ENCODE measurements around the gene ADGRG2.
"Not testable (repeated sequence)": the region's sequence is repeated elsewhere in the genome, so short reads cannot be mapped to it uniquely, and the experiment has no call there.

Gene ADGRG2

DNA sequence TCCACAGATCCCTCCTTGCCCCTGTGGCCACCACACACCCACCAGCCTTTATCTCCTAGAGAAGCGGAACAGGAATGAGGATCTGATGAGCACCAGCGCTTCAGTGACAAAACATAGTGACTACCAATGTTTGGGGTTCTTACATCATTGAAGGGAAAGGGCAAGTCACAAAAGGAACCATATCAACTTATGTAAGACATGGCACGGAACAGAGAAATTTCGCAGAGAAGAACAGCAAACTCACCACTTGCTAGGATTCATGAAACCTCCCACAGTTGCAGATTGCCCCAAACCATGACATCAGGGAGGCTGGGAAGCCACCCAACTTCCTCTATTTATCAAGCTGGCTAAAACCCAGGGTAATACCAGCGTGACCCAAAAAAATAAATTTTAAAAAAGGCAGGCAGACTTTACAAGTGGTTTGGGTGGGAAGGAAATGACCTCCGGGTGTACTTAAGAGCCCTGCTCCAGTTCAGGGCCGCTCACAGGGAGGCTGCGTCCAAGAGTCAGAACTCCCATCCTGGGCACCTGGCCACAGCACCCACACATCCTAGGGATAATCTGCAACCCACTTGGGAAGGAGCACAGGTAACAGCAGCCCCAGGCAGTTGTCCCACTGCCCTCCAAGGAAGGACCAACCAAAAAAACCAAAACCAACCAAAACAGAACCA is 36.0 kb downstream of the ADGRG2 start:
- DNase-seq (ENCODE audit: low read depth in 2 of 2) = no peak

DNA sequence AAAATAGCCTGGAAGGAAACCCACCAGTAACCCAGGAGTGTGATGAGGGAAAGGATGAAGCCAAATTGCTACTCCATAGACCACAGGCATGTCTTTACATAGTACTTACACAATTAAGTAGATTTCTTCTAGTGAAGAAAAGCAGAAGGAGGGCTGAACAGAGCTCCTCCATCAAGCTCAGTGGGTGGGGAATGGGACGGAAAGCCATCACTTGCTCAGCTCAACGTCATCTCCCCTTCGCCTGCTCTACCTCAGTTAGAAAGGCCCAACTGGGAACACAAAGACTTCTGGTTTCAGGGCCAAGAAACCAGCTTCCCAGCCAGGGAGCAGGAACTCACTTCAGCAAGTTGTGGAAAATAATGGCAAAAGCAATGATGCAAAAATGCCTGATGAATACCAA is 36.6 kb downstream of the ADGRG2 start:
- no peak for DNase-seq (ENCODE audit: low read depth in 2 of 2)

DNA sequence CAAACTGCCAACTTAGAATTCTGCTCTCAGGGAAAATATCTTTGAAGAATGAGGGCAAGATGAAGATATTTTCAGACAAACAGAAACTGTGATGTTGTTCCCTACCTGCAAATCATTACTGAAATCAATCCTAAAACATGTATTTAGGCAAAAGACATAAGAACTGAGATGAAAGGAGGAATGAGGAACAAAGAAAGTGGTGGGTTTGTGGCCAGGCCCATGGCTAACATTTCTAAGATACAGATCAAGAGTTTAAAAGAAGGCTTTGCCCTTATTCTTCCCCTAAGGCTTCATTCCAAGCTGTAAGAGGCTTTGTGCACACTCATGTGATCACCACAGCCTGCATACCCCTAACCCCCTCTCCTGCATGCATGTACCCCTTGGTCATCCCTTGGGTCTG is 46.5 kb downstream of the ADGRG2 start:
- DNase-seq (ENCODE audit: low read depth in 2 of 2) = no peak

DNA sequence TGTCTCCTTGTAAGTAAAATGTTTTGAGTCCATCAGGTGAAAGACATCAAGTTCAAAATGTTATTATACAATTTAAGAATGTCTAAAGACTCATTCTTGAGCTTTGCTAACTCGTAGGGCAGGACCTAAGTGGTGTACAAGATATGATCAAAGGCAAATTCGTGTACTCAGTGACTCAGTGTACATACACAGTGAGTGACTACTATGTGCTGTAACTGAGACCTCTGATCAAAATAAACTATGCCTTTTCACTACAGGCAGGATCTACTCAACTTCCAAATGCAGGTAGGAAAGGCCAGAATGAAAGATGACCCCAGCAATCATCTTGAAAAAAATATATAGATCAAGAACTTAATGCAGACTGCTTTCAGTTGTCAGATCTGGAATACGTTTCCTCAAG is 49.9 kb downstream of the ADGRG2 start:
- no peak for DNase-seq (ENCODE audit: low read depth in 2 of 2)

DNA sequence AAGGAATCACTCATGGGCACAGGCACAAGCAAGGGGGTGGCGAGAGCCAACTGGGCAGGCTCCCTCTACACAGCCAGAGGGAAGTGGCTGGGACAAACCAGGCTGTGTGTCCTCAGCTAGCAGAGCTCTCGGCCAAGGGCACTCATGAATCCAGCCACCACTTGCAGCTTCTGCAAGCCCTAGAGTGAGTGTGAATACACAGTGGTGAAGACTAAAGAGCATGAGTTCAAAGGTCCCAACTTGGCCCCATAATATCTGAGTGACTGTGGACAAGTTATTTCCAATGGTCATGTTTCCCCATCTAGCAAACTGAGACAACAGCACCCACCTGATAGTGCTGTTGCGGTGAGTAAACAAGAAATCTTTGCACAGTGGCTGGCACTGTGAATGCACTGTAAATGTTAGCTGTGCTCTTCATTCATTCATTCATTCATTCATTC is 51.7 kb downstream of the ADGRG2 start:
- DNase-seq (ENCODE audit: low read depth in 2 of 2) = no peak

DNA sequence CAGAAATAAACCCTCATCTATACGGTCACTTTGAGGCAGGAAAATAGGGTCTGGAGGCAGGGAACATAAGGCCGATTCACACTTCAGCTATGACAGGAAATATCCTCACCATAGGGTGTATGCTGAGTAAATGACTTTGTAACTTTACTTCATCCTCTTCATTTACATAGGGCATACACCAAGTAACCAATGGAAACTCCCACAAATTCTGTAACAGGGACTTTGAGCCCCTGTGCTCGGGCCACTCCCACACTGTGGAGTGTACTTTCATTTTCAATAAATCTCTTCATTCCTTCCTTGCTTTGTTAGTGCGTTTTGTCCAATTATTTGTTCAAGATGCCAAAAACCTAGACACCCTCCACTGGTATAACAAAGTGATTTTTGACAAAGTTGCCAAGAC is 55.3 kb downstream of the ADGRG2 start:
- not testable (repeated sequence) for DNase-seq (ENCODE audit: low read depth in 2 of 2)

DNA sequence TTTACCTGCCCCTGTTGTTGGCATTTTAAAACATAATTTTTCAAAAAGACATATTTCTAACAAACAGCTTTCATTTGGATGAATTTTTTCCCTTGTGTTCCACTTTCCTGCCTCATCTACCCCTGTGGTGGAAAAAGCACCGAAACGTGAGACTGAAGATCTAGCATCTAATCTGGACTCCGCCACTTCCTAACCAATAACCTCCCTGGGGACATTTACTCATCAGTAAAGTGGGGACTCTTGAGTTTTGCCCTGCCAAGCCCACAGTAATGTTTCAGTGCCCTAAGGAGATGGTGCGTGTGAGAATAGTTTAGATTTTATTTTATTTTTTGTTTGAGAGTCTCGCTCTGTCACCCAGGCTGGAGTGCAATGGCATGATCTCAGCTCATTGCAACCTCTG is 56.7 kb downstream of the ADGRG2 start:
- no peak for DNase-seq (ENCODE audit: low read depth in 2 of 2)

DNA sequence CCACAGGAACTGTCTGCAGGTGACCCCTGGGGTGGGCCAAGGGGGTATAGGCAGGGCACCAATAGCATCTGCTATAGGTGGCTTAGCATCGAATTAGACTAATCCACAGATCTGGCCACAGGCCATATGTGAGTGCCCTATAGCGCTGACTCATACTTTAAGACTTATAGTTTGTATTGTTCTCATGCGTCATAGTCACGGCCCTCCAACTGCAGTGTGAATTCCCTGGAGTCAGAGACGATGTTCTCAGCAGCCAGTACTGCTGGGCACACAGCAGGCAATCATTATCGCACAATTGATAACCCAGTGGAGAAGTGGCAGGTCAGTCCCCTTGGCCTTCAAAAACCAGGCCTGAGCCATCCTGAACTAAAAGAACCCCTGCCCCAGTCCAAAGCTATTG is 58.1 kb downstream of the ADGRG2 start:
- DNase-seq (ENCODE audit: low read depth in 2 of 2) = no peak

DNA sequence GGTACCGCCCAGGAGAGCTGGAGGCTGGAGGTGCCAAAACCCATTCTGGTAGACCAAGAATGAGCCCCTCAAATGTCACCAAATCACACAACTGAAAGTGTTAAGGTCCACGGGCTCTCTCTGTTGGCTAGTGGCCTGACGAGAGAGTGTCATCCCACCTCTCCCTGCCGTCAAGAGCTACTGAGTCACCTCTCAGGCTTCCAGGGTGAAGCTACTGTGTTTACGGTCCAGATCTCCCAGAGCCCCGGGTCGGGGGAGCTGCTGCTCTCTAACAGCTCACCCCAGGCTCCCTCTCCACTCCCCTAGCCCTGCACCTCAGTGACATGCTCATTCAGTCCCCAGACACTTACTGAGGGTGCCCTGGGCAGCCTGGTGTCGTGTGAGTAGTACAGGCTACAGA is 59.2 kb downstream of the ADGRG2 start:
- DNase-seq (ENCODE audit: low read depth in 2 of 2) = no peak

DNA sequence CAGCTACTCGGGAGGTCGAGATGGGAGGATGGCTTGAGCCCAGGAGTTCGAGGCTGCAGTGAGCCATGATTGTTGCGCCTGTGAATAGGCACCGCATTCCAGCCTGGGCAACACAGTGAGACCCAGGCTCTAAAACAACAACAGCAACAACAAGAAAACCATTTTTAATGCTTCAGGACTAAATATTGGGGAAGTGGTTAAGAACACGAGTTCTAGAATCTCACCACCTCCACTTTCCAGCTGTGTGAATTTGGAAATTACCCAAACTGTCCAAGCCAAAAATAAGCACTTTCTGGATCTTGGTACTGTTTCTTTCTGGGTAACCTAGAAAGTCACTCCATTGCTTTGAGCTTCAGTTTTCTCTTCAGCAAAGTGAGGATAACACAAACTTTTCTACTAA is 63.2 kb downstream of the ADGRG2 start:
- no peak for DNase-seq (ENCODE audit: low read depth in 2 of 2)

DNA sequence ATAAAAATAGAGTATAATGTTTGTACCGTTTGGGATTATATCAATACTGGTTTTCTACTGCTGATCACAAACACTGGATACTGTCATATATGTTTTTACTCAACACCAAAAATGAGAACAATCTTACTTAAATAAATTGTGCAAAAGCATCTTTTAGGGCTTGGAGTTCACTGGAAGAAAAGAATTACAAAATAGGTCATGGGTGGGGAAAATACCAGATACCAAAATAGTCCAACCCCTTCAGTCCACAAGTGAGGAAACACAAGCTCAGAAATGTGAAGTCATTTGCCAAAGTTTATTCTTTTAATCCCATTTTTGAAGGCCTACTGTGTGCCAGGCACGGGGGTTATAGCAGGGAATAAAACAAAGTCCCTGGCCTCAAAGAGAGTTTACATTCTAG is 64.4 kb downstream of the ADGRG2 start:
- no peak for DNase-seq (ENCODE audit: low read depth in 2 of 2)

DNA sequence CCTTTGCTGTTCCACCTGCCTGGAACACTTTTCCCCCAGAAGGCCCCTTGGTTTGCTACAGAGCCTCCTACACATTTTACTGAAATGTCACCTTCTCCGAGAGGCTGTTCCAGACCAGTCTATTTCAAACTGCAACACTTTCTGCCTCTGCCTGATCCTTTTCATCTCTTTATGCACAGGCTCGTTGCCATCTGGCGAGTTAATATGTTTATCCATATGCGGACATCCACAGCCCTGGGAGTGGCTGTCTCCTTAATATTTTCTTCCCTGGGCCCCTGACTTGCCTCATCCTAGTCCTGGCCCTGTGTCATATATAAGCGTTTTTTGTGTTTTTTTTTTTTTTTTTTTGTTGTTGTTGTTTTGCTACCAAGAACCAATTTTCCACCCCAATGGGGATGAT is 73.2 kb downstream of the ADGRG2 start:
- no peak for DNase-seq (ENCODE audit: low read depth in 2 of 2)

DNA sequence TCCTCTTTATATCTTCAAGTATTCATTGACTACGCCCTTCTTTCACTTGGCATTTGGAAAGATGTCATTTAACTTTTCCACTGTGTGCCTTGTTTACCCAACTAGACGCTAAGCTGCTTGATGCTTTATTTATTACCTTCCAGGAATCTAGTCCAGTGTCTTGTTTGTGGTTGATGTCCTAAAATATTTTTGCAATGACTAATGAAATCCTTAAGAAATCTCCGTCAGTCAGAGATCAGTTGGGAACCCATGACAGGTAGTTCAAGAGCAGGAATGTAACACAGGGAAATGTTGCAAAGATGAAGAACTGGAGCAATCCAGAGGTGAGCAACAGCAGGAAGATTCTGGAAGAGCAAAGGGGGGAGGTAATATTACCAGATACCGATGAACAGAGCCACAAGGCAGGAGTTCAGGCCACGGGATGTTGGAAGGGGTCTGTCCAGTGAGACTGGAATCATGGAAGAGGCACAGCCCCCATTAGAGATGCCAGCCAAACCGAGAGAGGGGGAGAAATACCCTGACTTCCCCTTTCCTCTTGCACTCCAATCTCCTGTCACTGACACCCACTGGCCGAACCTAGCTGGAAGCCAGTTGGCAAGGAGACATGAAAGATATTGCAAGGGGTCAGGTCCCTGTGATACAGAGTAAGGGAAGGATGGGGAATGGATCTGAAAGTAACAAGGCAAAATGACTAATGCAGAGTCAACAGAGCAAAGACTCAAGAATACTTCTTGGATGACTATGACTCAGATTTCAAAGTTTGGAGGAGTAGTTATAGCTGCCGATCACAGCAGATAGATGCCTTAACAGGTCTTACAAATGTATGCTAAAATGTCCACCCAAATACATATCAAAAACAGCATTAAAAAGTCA is 75.7 kb downstream of the ADGRG2 start:
- no peak for DNase-seq (ENCODE audit: low read depth in 2 of 2)

DNA sequence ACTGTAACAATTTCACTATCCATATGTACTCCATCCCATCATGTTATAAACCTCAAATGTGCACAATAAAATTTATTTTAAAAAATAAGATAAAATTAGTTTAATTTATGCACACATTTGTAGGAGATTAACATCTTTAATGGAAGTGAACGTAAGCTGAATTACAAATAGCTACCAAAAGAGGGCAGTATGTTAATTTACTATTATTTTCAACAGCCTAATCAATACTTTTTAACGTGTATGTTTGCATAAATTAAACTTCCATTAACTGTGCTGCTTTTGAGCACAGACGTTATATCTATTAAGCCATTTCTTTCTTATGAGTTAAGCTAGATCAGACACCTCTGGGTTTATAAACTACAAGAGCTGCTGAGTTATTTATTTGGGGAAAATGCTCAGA is 81.9 kb downstream of the ADGRG2 start:
- DNase-seq (ENCODE audit: low read depth in 2 of 2) = no peak

DNA sequence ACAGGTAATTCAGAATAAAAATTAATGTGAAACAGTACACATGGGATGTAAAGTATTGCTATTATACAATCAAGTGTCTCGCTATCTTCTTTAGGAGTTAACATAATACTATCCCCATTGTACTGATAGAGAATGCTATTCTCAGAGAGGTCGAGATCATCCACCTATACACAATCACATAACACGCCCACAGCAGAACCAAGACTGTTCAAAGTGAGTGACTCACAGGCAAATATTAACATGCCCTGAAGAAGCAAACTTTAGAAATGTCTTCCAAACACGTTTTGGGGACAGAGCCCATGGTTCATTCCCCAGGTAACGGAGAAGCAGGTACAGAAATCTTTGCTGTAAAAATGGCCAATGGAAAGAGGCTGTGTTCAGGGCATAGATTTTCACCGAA is 88.2 kb downstream of the ADGRG2 start:
- DNase-seq (ENCODE audit: low read depth in 2 of 2) = no peak

DNA sequence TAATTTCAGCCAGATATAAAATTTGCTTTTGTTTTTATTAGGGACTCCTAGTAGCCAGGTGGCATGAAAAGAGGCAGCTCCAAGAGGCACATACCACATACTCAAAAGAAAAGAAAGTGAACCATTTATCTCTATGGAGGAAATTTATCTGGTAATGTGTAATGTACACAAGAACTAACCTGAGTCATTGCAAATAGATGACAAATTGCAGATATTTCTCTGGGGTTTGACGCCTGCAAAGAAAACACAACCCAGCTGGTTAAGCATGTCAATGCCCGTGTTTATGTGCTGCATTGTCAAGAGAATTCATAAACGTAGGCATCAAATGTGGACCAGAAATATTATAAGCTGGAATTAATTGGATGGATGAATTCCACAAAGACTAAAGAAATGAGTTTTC is 91.5 kb downstream of the ADGRG2 start:
- no peak for DNase-seq (ENCODE audit: low read depth in 2 of 2)

DNA sequence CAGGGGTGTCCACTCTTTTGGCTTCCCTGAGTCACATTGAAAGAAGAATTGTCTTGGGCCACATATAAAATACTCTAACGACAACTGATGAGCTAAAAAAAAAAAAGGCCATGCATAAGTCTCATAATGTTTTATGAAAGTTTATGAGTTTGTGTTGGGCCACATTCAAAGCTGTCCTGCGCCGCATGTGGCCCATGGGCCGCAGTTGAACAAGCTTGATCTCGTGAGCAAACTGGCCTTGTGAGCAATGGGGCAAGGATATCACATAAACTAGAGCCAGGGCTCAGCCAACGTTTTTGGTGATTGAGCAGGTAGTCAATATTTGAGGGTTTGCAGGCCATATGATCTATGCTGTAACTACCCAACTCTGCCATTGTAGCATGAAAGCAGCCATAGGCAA is 93.7 kb downstream of the ADGRG2 start:
- no peak for DNase-seq (ENCODE audit: low read depth in 2 of 2)

DNA sequence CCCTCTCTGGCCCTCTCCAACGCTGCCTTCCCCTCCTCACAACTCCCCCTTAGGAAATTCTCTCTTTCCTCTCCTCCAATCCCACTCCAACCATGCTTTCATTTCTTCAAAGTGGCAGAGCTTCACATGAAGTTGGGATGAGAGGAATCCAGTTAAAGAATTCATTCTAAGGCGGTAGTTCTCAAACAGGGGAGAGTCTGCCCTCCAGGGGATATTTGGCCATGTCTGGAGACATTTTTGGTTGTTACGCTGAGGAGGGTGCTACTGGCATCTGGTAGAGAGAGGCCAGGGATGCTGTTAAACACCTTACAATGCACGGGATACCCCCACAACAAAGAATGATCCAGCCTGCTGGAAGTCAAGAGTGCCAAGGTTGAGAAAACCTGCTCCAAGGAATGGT is 97.9 kb downstream of the ADGRG2 start:
- no peak for DNase-seq (ENCODE audit: low read depth in 2 of 2)

DNA sequence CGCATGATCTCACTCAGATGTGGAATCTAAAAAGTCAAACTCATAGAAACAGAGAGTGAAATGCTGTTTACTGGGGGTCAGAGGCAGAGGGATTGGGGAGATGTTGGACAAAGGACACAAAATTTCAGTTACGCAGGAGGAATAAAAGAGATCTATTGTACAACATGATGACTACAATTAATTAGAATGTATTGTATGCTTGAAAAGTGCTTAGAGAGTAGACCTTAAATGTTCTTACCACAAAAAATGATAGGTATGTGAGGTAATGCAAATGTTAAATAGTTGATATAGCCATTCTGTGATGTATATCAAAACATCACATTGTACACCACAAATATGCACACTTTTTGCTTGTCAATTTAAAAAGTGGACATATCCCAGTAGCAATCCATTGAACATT is 102.3 kb downstream of the ADGRG2 start:
- no peak for DNase-seq (ENCODE audit: low read depth in 2 of 2)

DNA sequence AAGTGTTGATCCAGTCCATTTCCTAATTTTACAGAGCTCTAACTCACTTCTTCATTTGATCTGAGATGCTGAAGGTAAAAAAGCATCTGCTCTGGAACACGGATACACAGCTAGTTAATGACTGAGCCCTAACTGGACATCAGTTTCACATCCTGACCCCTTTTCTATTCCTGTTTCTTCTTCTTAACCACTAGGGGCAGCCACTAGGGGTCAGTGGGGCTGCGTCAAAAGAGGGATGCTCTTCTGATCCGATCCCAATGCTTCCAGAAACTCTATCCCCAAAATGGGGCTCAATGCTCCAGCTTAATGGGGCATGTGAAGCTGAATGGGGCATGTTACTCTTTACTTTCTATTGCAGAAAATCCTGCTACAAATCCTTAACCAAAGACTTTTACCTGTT is 105.0 kb downstream of the ADGRG2 start:
- DNase-seq (ENCODE audit: low read depth in 2 of 2) = no peak

DNA sequence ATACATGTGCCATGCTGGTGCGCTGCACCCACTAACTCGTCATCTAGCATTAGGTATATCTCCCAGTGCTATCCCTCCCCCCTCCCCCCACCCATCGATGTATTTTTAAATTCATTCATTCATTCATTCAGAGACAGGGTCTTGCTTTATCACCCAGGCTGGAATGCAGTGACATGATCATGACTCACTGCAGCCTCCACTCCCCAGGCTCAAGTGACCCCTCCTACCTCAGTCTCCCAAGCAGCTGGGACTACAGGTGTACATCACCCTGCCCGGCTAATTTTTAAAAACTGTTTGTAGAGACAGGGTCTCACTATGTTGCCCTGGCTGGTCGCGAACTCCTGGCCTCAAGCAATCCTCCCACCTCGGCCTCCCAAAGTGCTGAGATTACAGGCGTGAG is 105.7 kb downstream of the ADGRG2 start:
- not testable (repeated sequence) for DNase-seq (ENCODE audit: low read depth in 2 of 2)

DNA sequence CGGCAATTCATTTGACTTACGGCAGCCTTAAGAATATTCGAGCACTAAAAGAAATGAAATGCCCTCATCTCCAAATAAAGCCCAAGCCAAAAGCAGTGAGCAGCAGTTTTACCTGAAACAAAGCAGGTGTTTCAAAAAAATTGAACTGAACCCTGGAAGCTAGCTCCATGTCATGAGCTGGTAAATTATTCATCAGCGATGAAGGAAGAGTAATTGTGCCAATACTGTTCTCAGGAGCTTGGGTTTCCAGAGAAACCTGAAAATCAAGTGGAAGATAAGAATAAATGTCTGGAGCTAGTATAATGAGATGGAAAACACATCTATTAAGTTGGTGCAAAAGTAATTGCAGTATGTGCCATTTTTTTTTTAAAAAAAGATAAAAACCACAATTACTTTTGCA is 114.4 kb downstream of the ADGRG2 start:
- no peak for DNase-seq (ENCODE audit: low read depth in 2 of 2)

DNA sequence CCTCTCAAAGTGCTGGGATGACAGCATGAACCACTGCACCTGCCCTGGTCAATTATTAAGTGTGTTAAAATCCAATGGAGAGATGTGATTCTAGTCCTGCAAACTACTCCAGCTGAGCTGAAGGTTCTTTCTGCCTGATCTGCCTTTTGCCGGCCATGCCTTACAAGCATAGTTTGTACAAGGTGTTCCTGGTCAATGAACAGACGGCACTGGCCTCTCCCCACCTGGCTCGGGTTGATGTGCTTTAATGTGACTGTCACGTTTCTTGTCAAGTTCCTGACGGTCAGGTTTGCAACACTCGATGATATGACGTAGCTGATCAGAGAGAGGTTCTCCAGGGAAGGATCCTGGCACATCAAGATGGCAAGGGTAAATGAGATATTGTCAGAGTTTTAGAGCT is 115.3 kb downstream of the ADGRG2 start:
- DNase-seq (ENCODE audit: low read depth in 2 of 2) = no peak
